HG03442 (cell line): ENCODE results near the gene RPL31.
"Not testable (repeated sequence)": the region's sequence is repeated elsewhere in the genome, so short reads cannot be mapped to it uniquely, and the experiment has no call there.

Experiments used
- ATAC-seq: cut with Tn5 transposase; IDR thresholded peaks from one replicate; pipeline ENCODE4 v1.9.1; 2021; ENCODE audit warnings: mild to moderate bottlenecking, moderate library complexity; ENCODE audit not compliant: unreplicated experiment

RPL31 gene

GRCh38 chr2:101023327-101024107, 21.4 kb downstream of the RPL31 start:
- no peak for ATAC-seq

DNA sequence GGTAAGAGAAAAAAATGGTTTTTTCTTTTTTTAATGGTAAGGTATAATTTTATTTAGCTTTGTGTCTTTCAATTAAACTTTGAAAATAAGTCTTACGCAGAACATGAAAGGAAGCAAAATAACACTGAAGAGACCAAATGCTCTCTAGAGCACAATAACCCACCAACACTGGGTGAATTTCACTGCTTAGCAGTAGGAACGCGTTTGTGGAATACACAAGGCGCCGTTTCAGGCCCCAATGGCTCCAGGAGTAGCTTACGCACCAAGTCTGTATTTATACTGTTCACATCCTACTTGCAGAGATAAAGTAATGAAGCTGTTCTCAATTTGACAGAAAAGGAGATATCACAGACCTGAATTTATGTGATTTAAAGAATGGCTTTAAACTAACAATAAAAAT, 23.5 kb downstream of the RPL31 start:
- no peak for ATAC-seq

DNA sequence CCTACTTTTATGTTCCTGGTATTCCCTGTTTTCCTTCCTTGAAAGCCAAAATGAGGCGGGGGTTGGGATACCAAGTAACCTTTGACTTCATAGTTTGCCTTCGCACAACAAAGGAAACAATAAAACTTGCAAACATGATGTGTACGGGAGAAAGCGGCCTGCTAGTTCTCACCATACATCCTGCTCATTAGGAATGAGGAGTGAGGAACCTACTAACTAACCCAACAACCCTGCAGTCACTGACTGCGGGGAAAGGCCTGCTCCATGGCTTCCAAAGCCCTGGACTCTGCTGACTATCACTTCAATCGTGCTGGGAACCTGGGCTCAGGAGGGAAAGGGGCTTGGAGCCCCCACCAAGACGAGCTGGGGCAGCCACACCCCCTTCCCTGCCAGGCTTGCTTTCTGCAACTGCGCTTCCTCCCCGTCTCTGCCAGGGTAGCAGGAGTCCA, 24.2 kb downstream of the RPL31 start:
- ATAC-seq: no peak

DNA sequence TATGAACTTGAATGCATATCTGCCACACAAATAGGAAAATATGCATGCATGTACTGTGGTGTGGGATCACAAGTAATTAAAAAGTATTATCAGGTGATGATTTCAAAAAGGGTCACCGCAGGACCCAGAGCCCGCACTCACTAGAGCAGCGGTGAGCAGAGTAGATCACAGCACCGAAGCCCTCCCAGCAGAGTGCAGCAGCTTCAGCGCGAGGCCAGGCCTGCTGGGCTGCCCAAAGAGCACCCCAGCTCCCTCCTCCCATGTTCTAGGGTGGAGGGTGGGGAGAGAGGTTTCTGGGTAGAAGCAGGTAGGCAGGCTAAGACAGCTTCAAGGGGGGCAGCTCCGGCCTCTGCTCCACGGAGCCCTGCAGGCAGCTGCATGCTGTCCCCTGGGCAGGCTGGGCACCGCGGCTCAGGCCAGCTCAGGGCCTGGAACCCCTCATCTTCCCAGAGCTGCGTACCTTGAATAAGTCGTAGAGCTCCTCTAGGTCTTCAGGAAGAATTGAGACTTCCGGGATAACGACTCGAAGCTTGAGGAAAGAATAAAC, 24.9 kb downstream of the RPL31 start:
- ATAC-seq: no peak

DNA sequence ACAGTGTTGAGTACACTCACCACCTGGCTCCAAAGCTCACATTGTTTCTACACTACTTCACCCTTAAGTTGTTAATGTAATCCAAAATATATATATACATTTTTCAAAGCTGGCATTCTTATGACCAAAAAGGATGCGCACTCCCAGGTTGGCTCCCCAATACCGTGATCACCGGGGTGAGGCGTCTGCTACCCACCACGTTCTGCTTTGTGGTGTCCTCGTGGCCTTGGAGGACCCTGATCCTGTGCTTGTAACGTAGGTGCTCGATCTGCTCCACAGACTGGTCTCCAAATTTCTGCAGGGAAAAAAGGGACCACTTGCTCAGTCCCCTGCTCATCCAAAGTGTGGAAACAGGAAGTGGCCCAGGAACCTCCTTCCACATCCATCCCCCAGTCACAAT, 25.8 kb downstream of the RPL31 start:
- no peak for ATAC-seq

GRCh38 chr2:101030866-101031554, 28.9 kb downstream of the RPL31 start:
- no peak for ATAC-seq

GRCh38 chr2:101032084-101032776, 30.1 kb downstream of the RPL31 start:
- no peak for ATAC-seq

DNA sequence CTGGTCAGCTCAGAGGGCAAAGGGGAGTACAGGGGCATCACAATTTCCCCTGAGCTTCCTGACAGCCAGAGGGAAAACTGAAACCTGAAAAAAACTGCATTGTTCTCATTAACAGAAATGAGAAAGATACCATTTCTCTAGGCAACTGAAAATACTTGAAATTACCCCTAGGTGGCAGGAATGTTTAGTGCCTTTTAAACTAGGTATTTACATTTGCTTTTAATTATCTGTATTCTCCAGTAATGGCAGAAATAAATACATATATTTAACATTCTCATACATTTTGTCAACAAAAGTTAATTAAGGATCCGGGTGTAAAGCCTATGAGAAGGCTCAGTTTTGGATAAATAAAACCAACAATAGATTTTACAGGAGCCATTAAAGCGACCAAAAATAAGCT, 34.5 kb downstream of the RPL31 start:
- no peak for ATAC-seq

DNA sequence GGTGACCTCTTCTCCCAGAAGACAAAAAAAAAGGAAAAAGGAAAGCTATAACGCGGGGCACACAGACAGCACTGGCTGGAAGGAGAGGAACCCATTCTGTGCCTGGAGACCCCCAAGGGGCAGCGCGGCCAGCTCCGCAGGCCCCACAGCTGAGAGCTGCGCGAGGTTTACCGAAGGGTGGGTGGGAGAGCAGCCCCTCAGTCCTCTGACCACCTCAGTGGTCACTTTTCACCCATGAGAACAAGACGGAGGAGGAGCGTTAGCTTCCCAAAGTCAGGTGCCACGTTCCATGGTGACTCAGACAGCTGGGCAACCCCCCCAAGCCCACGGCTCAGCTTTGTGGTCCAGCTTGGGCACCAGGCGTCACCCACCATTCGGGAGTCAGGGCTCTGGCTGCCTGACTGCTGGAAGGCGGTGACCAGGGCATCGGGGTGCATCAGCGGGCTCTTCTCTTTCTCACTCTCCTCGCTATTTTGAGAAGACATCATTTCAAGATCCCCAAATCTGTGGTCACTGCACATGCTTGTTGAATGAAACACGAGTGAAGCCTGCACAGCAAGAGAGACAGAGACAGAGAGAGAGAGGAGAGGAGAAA, 35.2 kb downstream of the RPL31 start:
- ATAC-seq: no peak

DNA sequence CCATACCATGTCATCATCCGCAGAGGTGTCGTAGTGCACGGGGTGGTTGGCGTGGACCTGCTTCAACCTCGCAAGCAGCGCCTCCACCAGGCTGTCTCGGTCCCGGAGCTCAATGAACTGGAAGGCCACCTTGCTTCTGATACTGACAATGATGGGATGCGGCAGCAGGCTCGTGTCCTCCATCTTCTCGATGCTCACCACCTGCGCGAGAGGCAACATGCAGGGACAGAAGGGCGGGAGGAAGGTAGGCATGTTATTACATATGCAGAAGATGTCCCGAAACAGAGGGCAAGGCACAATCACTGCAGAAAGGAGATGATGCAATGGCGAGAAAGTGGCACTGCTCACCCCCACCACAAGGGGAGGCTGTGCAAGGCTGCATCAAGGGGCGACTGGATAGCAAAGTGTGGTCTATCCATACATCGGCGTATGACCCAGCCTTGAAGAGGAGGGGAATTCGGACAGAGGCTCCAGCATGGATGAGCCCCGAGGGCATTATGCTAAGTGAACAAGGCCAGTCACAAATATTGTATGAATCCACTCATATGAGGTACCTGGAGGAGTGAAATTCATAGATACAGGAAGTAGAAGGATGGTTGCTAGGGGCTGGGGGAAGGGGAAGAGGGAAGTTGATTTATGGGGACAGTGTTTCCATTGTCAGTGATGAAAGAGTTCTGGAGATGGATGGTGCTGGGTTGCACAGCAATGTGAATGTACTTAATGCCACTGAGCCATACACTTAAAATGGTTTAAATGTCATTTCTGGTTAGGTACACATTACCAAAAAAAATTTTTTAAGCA, 36.6 kb downstream of the RPL31 start:
- no peak for ATAC-seq

- no peak for ATAC-seq
These were observed 38.0 kb downstream of the RPL31 start for GRCh38 chr2:101040072-101040471.

DNA sequence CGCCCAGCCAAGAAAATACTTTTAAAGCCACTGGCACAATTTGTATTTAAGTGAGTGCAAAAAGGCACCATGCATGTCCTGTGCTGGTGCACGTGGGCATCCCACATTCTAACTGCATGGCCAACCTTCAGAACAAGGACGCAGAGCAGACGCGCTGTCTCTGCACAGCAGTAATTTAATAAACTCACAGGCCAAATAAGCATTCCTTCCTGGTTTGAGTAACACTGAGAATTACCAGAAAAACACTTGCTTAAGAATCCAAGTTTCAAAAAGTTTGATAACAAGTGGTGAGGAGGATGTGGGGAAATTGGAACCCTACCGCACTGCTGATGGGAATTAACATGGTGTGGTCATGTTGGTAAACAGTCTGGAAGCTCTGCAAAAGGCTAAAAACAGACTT, 38.7 kb downstream of the RPL31 start:
- ATAC-seq: no peak

- ATAC-seq: no peak
These were observed 39.3 kb downstream of the RPL31 start for GRCh38 chr2:101041413-101041812.

DNA sequence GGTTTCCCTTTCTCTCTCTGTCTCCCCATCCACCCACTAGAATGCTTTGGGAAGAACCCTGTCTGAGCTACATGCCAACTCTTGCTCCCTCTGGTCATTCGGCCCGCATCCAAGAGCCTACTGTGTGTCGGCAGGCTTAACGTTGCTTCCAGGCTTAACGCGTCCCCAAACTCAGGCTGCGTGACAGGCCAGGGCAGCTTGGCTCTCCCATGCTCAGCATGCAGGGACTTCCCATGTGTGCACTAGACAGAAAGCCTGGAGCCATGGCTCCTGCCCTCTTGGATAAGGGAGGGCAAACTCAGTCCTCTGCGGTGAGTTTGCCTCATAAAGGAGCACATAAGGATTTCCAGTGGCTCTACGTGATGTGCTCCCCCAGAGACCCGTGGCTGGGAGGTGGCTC, 43.2 kb downstream of the RPL31 start:
- no peak for ATAC-seq

DNA sequence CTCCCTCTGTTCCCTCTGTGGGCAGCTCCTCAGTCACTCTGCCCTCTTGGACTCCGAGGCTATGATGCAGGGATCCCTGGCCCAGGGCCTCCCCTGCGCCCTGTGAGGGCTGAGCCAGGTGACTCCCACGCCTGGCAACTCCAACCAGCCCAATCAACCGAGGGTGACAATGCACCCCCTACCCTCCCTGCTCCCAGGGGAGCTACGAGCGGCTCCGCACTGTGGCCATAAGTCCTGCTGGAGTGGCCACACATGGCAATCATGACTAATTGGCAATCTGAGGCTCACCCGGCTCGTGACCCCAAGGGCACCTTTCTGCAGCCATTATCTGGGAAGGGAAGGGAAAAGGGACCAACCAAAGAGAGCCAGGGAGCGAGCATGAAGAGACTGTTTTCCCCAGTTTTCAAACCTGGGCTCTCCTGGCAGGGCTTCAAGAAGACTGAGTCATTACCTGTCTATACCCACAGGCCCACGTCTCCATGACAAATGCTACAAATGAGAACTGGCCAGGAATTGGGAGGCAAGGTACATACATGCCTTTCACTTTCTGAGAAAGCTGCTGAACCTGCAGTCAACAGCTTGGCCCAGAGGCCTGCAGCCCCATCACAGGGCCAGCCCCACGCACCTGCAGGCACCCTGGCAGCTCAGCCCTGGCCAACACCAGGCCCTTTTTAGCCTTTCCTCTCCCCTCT, 45.1 kb downstream of the RPL31 start:
- ATAC-seq: no peak

- no peak for ATAC-seq
These were observed 45.7 kb downstream of the RPL31 start for GRCh38 chr2:101047774-101048173.

- ATAC-seq: no peak
These were observed 46.7 kb downstream of the RPL31 start for GRCh38 chr2:101048756-101049155.

DNA sequence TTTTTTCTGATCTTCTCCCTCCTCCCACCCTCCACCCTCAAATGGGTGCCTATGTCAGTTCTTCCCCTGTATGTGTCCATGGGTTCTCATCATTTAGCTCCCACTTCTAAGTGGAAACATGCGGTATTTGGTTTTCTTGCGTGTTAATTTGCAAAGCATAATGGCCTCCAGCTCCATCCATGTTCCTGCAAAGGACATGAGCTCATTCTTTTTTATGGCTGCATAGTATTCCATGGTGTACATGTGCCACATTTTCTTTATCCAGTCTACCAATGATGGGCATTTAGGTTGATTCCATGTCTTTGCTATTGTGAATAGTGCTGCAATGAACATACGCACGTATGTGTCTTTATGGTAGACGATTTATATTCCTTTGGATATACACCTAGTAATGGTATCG, 48.8 kb downstream of the RPL31 start:
- not testable (repeated sequence) for ATAC-seq

- ATAC-seq: no peak
These were observed 50.1 kb downstream of the RPL31 start for GRCh38 chr2:101052147-101052546.

- no peak for ATAC-seq
These were observed 51.0 kb downstream of the RPL31 start for GRCh38 chr2:101053117-101053516.
